Stimulated activated CD8-positive, alpha-beta memory T cell treated with anti-CD3 and anti-CD28 coated beads, Interleukin-15, amount 100 ng/mL, for 1 hour (primary cell): ENCODE data around the gene BCS1L.
A peak's percentile ranks its signal among the peaks of the same experiment; 100 is the strongest.

Source experiments
- DNase-seq: peaks from one replicate; pipeline ENCODE4 v3.0.0-alpha.2; 2020; ENCODE audit warnings: low read depth

Gene BCS1L, protein sequence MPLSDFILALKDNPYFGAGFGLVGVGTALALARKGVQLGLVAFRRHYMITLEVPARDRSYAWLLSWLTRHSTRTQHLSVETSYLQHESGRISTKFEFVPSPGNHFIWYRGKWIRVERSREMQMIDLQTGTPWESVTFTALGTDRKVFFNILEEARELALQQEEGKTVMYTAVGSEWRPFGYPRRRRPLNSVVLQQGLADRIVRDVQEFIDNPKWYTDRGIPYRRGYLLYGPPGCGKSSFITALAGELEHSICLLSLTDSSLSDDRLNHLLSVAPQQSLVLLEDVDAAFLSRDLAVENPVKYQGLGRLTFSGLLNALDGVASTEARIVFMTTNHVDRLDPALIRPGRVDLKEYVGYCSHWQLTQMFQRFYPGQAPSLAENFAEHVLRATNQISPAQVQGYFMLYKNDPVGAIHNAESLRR

GRCh38 chr2:218659258-218659987, at the start of gene BCS1L, which contains the start of gene ZNF142:
TSS of gene BCS1L (plus strand) at chr2:218659683. CDS start at chr2:218660988, 1,305 bp downstream.
TSS of gene ZNF142 (minus strand) at chr2:218659623. CDS start at chr2:218656429, 3,194 bp downstream.
- peak; percentile 90 for DNase-seq

GRCh38 chr2:218615868-218616315, 43.6 kb upstream of the BCS1L start:
- DNase-seq: no peak

DNA sequence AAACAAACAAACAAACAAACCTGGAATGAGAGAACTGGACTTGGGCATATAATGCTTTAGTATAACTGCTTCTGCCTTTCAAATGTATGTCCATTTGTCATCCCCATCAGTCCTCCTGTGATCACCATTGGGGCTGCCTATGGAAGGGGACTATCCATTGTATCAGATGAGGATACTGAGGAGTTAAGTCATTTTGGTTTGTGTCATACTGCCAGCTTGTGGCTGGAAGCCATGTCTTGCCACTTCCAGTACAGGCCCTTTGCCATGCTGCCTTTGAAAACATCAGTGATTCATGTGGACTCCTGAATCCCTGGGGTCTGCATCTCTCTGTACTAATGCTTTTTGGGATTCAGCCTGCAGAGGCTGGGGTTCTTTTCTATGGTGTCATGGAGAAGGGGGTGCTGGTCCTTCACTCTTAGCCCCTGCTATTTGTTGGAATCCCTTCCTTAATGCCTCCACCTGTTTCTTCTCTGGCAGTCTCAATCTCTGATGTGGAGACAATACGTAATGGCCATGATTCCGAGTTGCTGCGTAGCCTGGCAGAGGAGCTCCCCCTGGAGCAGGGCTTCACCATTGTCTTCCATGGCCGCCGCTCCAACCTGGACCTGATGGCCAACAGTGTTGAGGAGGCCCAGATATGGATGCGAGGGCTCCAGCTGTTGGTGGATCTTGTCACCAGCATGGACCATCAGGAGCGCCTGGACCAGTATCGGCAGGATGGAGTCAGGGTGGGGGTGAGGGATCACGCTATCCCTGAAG, 41.2 kb upstream of the BCS1L start:
- DNase-seq: no peak

DNA sequence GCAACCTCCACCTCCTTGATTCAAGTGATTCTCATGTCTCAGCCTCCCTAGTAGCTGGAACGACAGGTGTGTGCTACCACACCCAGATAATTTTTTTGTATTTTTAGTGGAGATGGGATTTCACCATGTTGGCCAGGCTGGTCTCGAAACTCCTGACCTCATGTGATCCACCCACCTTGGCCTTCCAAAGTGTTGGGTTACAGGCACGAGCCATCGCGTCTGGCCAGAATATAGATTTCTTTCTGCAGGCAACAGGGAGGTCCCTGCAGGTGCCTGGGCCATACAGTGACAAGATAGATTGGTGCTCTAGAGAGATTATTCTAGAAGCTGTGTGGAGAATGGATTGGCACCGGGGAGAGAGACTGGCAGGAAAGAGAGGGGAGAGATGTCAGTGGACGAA, 38.5 kb upstream of the BCS1L start:
- no peak for DNase-seq

DNA sequence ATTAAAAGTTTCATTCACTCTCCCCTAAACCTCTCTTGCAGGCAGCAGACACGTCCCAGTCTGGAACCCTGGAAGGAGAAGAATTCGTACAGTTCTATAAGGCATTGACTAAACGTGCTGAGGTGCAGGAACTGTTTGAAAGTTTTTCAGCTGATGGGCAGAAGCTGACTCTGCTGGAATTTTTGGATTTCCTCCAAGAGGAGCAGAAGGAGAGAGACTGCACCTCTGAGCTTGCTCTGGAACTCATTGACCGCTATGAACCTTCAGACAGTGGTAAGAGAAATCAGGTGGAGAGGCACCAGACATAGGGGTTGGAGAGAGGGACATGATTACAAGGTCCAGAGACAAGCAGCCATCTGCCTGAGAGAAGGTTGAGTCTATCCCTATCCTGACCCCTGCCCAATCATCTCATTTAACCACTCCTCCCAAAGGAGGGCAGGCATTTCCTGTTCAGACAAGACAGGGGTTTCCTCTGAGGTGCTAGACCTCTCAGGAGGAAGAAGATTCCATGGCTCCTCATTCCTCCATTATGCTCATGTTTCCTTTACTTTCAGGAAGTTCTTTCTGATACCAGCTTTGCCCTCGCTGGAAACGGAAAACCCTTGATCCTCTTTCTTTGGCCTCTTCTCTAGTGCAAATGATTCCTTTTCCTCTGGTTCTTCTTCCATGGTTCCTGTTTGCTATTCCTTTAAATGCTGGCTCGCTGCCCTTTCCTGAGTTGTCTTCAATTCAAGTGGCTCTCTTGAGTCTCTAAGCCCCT, 36.7 kb upstream of the BCS1L start:
- no peak for DNase-seq

- DNase-seq: no peak
These were observed 36.1 kb upstream of the BCS1L start for GRCh38 chr2:218623366-218623705.

GRCh38 chr2:218626369-218626768, 33.1 kb upstream of the BCS1L start:
- no peak for DNase-seq

- DNase-seq: no peak
These were observed 31.5 kb upstream of the BCS1L start for GRCh38 chr2:218627939-218628338.

GRCh38 chr2:218631837-218632236, 27.6 kb upstream of the BCS1L start:
- no peak for DNase-seq

DNA sequence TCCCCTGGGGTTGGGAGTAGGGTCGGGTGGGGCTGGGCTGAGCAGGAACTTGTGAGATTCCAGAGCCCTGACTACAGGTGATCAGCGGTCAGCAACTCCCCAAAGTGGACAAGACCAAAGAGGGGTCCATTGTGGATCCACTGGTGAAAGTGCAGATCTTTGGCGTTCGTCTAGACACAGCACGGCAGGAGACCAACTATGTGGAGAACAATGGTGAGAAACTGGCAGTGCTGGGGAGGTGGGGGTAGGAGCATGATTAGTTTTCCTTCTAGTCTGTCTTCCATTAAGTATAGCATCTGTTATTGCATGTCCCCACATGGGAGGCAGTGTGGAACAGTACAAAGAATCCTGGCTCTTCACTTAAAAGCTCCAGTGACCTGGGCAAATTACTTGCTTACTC, 23.8 kb upstream of the BCS1L start:
- no peak for DNase-seq

GRCh38 chr2:218638372-218638771, 21.1 kb upstream of the BCS1L start:
- no peak for DNase-seq

DNA sequence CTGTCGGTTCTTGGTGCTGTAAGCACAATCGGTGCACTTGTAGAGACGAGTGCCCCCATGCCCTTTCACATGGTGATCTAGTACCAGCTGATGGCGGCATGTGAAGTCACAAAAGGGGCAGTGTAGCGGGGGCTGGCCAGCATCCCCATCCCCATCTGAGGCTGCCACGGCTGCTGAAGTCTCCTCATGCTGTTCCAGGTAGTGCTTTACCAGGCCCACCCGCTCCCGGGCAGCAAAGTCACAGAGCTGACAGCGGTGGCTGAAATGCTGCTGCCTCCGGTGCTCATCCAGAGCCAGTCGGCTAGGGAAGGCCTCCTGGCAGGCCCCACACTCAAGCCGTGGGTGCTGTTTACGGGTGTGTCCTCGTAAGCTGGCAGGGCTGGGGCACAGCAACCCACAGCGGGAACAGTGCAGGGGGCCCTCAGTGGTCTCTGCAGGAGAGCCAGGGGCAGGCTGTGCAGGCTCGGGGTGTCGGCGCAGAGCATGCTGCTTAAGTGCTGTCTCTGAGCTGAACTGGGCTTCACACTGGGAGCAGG, 17.3 kb upstream of the BCS1L start:
- no peak for DNase-seq

GRCh38 chr2:218642786-218643185, 16.7 kb upstream of the BCS1L start:
- no peak for DNase-seq

DNA sequence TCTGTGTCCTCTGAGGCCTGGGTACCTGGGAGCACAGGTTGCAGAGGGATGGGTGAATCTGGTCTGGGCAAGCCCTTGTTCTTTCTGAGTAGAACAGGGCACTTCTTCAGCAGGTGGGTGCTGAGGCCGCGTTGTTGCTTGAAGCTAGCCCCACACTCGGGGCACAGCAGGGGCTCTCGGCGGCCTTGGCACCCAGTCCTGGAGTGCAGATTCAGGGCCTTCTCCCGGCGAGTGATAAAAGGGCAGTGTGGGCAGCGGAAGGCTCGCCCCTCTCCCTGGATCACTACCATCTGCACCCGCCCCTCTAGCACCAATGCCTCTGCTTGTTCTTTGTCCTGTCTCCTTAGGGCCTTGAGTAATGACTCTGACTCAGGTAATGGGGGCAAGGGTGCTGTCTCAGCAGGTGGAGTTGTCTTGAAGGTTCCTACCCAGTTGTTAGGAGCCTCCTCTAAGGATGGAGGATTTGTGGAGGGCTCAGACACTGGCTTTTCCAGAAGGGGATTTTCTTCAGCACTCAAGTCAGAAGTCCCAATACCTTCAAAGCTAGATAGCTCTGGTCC, 15.7 kb upstream of the BCS1L start:
- no peak for DNase-seq

DNA sequence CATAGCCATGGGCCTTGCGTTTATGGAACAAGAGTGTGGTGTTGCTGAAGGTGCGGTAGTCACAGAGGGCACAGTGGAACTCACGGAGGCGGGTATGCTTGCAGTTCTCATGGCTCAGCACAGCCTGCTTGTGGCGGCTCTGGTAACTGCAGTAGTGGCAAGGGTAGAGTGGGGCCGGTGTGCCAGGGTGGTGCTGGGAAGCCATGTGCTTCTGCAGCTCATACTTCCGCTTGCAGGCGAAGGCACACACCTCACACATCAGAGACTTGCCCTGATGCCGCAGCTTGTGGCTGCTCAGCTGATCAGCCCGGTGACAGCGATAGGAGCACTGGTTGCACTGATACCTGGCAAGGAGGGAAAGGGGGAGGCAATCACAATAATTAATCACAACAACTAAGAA, 14.8 kb upstream of the BCS1L start:
- no peak for DNase-seq

DNA sequence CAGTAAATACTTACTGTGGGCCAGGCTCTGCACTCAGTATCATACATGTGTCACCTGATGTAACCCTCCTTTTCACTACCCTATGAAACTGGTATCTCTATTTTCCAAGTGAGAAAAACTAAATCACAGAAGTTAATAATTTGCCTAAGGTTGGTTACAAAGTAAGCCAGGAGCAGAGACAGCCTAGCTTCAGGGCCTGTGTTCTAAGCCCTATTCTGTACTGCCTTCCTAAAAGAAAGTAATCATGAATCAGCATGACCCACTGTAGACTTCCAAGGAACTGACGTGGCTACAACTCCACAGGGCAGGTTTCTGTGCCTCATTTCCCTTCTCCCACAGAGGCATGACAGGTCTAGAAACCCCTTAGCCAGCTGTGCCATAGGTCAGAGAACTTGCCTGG, 14.4 kb upstream of the BCS1L start:
- DNase-seq: no peak

GRCh38 chr2:218648088-218648786, 11.2 kb upstream of the BCS1L start:
- DNase-seq: peak; percentile 13

- DNase-seq: no peak
These were observed 10.7 kb upstream of the BCS1L start for GRCh38 chr2:218648787-218649100.

GRCh38 chr2:218655751-218656150, 3.7 kb upstream of the BCS1L start:
- no peak for DNase-seq

GRCh38 chr2:218658671-218659257, 719 bp upstream of the BCS1L start:
- DNase-seq: peak; percentile 10
